ENCODE data around the gene SLC35E2B.

The SLC35E2B gene

DNA sequence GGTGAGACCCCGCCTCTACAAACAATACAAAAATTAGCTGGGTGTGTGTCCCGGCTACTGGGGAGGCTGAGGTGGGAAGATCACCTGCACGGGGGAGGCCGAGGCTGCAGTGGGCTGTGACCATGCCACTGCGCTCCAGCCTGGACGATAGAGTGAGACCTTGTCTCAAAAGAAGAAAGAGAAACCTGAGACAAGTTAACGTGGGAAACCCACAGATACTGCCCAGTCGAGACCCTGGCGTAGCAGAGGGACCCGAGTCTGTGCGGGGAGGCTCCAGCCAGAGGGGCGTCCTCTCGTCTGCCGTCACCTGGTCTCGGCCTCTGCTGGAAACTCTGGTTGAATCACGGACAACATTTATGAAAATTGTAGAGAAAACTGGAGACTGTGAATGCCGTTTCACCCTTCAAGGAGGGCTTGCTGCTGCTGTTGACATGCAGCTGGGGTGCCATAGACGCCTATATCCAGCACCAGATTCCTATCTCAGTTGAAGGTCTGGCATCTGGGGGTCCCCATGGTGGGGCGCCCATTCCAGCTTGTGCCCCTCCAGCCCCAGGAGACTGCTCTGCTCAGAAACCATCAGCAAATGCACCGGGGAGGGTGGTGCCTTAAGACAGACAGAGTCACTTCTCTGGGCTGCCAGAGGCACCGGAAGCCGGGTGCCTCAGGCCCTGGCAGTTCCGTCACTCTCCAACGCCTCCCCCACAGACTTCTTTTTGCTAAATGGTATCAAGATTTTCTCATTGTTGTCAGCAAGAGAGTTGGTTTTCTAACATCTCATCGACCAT is 20.2 kb downstream of the SLC35E2B start:
- no peaks in the 10 kb centered on the region for H4K20me1 ChIP-seq (ENCODE audit: insufficient read depth, low read length, poor library complexity, severe bottlenecking)
- no peak overlapping the region for H2AFZ ChIP-seq (ENCODE audit: low read length)
- H3K9me2 ChIP-seq (replicated peaks; ENCODE audit: low read depth, low read length): no peaks in the 10 kb centered on the region
- H3F3A ChIP-seq (ENCODE audit: low read depth): no peaks in the 10 kb centered on the region
- H3K79me2 ChIP-seq (ENCODE audit: insufficient read depth, low read length): no peaks in the 10 kb centered on the region
- H3K36me3 ChIP-seq (ENCODE audit: insufficient read depth, low read length): peaks cover 16% of the 10 kb centered on the region; the same call in 1 of the 2 replicates
- no peak overlapping the region for H3K9ac ChIP-seq (ENCODE audit: low read depth, low read length, poor library complexity, severe bottlenecking)
- H3K4me1 ChIP-seq (ENCODE audit: insufficient read depth, low read length, poor library complexity, severe bottlenecking): peaks cover under 1% of the 10 kb centered on the region
- no peak overlapping the region for H3K4me3 ChIP-seq (ENCODE audit: low read length, poor library complexity, severe bottlenecking)
- H3K4me2 ChIP-seq (ENCODE audit: low read depth, low read length, poor library complexity, severe bottlenecking): no peak overlapping the region
- no peaks in the 10 kb centered on the region for H3K27me3 ChIP-seq (ENCODE audit: insufficient read depth, low read length, poor library complexity, severe bottlenecking)
- H3K9me3 ChIP-seq (ENCODE audit: insufficient read depth, low read depth, low read length): no peaks in the 10 kb centered on the region
- TF ChIP-seq EZH2phosphoT487 (IDR thresholded peaks at IDR 0.05; ENCODE audit: borderline replicate concordance) (no peak), CTCF (conservative IDR thresholded peaks at IDR 0.05; ENCODE audit: low read length) (no peak)

GRCh38 chr1:1671365-1672119 is 21.1 kb downstream of the SLC35E2B start:
- Histone ChIP-seq H3K27me3 (ENCODE audit: insufficient read depth, low read length, poor library complexity, severe bottlenecking) (no peaks in the 10 kb centered on the region), H4K20me1 (ENCODE audit: insufficient read depth, low read length, poor library complexity, severe bottlenecking) (no peaks in the 10 kb centered on the region), H3K79me2 (ENCODE audit: insufficient read depth, low read length) (no peaks in the 10 kb centered on the region), H3K4me1 (ENCODE audit: insufficient read depth, low read length, poor library complexity, severe bottlenecking) (no peaks in the 10 kb centered on the region), H3K4me3 (ENCODE audit: low read length, poor library complexity, severe bottlenecking) (no peak overlapping the region), H3K9me2 (replicated peaks; ENCODE audit: low read depth, low read length) (no peaks in the 10 kb centered on the region), H3K36me3 (ENCODE audit: insufficient read depth, low read length) (peaks cover 16% of the 10 kb centered on the region; the same call in 1 of the 2 replicates), H2AFZ (ENCODE audit: low read length) (no peak overlapping the region), H3K4me2 (ENCODE audit: low read depth, low read length, poor library complexity, severe bottlenecking) (no peak overlapping the region), H3K9me3 (ENCODE audit: insufficient read depth, low read depth, low read length) (no peaks in the 10 kb centered on the region), H3F3A (ENCODE audit: low read depth) (no peaks in the 10 kb centered on the region), H3K9ac (ENCODE audit: low read depth, low read length, poor library complexity, severe bottlenecking) (no peak overlapping the region)
- TF ChIP-seq CTCF (conservative IDR thresholded peaks at IDR 0.05; ENCODE audit: low read length): no peak
- TF ChIP-seq EZH2phosphoT487 (IDR thresholded peaks at IDR 0.05; ENCODE audit: borderline replicate concordance): no peak

- Histone ChIP-seq H3K4me2 (ENCODE audit: low read depth, low read length, poor library complexity, severe bottlenecking) (no peak overlapping the region), H4K20me1 (ENCODE audit: insufficient read depth, low read length, poor library complexity, severe bottlenecking) (no peaks in the 10 kb centered on the region), H3K9me2 (replicated peaks; ENCODE audit: low read depth, low read length) (no peaks in the 10 kb centered on the region), H3F3A (ENCODE audit: low read depth) (no peaks in the 10 kb centered on the region), H3K9me3 (ENCODE audit: insufficient read depth, low read depth, low read length) (no peaks in the 10 kb centered on the region), H3K4me3 (ENCODE audit: low read length, poor library complexity, severe bottlenecking) (no peak overlapping the region), H3K79me2 (ENCODE audit: insufficient read depth, low read length) (no peaks in the 10 kb centered on the region), H3K4me1 (ENCODE audit: insufficient read depth, low read length, poor library complexity, severe bottlenecking) (no peaks in the 10 kb centered on the region), H3K27me3 (ENCODE audit: insufficient read depth, low read length, poor library complexity, severe bottlenecking) (no peaks in the 10 kb centered on the region), H3K36me3 (ENCODE audit: insufficient read depth, low read length) (peaks cover 21% of the 10 kb centered on the region; the same call in 1 of the 2 replicates), H3K9ac (ENCODE audit: low read depth, low read length, poor library complexity, severe bottlenecking) (no peak overlapping the region), H2AFZ (ENCODE audit: low read length) (no peak overlapping the region)
- TF ChIP-seq EZH2phosphoT487 (IDR thresholded peaks at IDR 0.05; ENCODE audit: borderline replicate concordance) (no peak), CTCF (conservative IDR thresholded peaks at IDR 0.05; ENCODE audit: low read length) (no peak)
These were observed 21.7 kb downstream of the SLC35E2B start for GRCh38 chr1:1670866-1671265.
